IMR-90 (cell line): ENCODE results near the gene RGS14. TPM values are rescaled to one million over a fixed set of nuclear protein-coding genes. Genes with fewer than 3 reads are reported as not detected.

ENCODE experiments used
- ATAC-seq: fragments of 200-7000 bp; cut with Tn5 transposase; 2 replicates; pipeline ENCODE4 v1.9.1; 2020; ENCODE audit warnings: low read depth, mild to moderate bottlenecking, moderate library complexity
- BruUV-seq: library from RNA; stranded (reverse); fragments of 400-500 nt; replicated peaks from 2 replicates; lab custom pipeline; 2021; lab: Mats Ljungman, UMichigan
- CTCF ChIA-PET: fragments of 300-600 bp; formaldehyde crosslinking; extraction: SDS; loops from one replicate; lab custom pipeline; 2021; ENCODE audit warnings: antibody characterized with exemption; lab: Yijun Ruan, JAX
- POLR2A ChIA-PET: fragments of 300-600 bp; sonication (Branson Sonifier 250); formaldehyde crosslinking; loops from one replicate; lab custom pipeline; 2022; ENCODE audit warnings: antibody characterized with exemption; ENCODE audit not compliant: unreplicated experiment; lab: Charles Lee
- DNase-seq: peaks from one replicate; pipeline ENCODE4 v3.0.0; 2013
- H2AFZ ChIP-seq: replicated peaks from 2 replicates; pipeline ENCODE3; 2013; ENCODE audit warnings: low read length, mild to moderate bottlenecking; ENCODE audit not compliant: poor library complexity
- H2AK5ac ChIP-seq: 2 replicates; pipeline ENCODE4 v1.6.1; 2013; ENCODE audit warnings: low read depth, low read length, inconsistent platforms
- H2AK9ac ChIP-seq: replicated peaks from 2 replicates; pipeline ENCODE3; 2013; ENCODE audit warnings: mild to moderate bottlenecking, low read depth, low read length, moderate library complexity; ENCODE audit not compliant: poor library complexity
- H2BK120ac ChIP-seq: 2 replicates; pipeline ENCODE4 v1.6.1; 2013; ENCODE audit warnings: low read depth, low read length, inconsistent platforms
- H2BK15ac ChIP-seq: 3 replicates; pipeline ENCODE4 v1.6.1; 2013; ENCODE audit warnings: low read depth, low read length, inconsistent platforms
- H2BK20ac ChIP-seq: 2 replicates; pipeline ENCODE4 v1.6.1; 2013; ENCODE audit warnings: low read depth, mild to moderate bottlenecking, inconsistent platforms, low read length, moderate library complexity
- H2BK5ac ChIP-seq: 2 replicates; pipeline ENCODE4 v1.6.1; 2013; ENCODE audit warnings: mild to moderate bottlenecking, low read depth, low read length, inconsistent platforms; ENCODE audit not compliant: poor library complexity, severe bottlenecking
- H3K14ac ChIP-seq: replicated peaks from 2 replicates; pipeline ENCODE4 v1.6.1; 2013; ENCODE audit warnings: low read depth, low read length, inconsistent platforms
- H3K18ac ChIP-seq: 2 replicates; pipeline ENCODE4 v1.6.1; 2013; ENCODE audit warnings: low read depth, low read length, control low read depth
- H3K23ac ChIP-seq: 2 replicates; pipeline ENCODE4 v1.6.1; 2013; ENCODE audit warnings: low read depth, low read length, inconsistent platforms
- H3K27ac ChIP-seq: 2 replicates; pipeline ENCODE4 v1.5.1; 2013; ENCODE audit warnings: mild to moderate bottlenecking, control low read depth, low read length; ENCODE audit not compliant: insufficient read depth
- H3K27me3 ChIP-seq: 2 replicates; pipeline ENCODE4 v1.6.1; 2013; ENCODE audit warnings: low read length; ENCODE audit not compliant: control insufficient read depth, insufficient read depth
- H3K36me3 ChIP-seq: 2 replicates; pipeline ENCODE4 v1.6.1; 2013; ENCODE audit warnings: low read length, mixed read lengths; ENCODE audit not compliant: control insufficient read depth, insufficient read depth
- H3K4ac ChIP-seq: 2 replicates; pipeline ENCODE4 v1.6.1; 2013; ENCODE audit warnings: low read depth, low read length, inconsistent platforms
- H3K4me1 ChIP-seq: 2 replicates; pipeline ENCODE4 v1.6.1; 2013; ENCODE audit warnings: low read length, mixed read lengths; ENCODE audit not compliant: control insufficient read depth, insufficient read depth
- H3K4me2 ChIP-seq: 2 replicates; pipeline ENCODE4 v1.6.1; 2013; ENCODE audit warnings: low read depth, mild to moderate bottlenecking, control low read depth, low read length, moderate library complexity
- H3K4me3 ChIP-seq: 2 replicates; pipeline ENCODE4 v1.5.1; 2013; ENCODE audit warnings: low read depth, mild to moderate bottlenecking, control low read depth, low read length, moderate library complexity; ENCODE audit not compliant: insufficient read depth
- H3K56ac ChIP-seq: 2 replicates; pipeline ENCODE4 v1.6.1; 2013; ENCODE audit warnings: low read length, inconsistent platforms; ENCODE audit not compliant: insufficient read depth; ENCODE audit errors: extremely low read depth
- H3K79me1 ChIP-seq, 2 experiments: 2 replicates each; pipeline ENCODE4 v1.6.1; 2013; ENCODE audit warnings: low read length in 2 of 2, inconsistent platforms in 1 of 2, low read depth in 1 of 2
- H3K9ac ChIP-seq: 2 replicates; pipeline ENCODE4 v1.6.1; 2013; ENCODE audit warnings: low read depth, low read length, control low read depth
- H3K9me1 ChIP-seq: 2 replicates; pipeline ENCODE4 v1.6.1; 2013; ENCODE audit warnings: low read length, inconsistent platforms; ENCODE audit not compliant: insufficient read depth
- H3K9me3 ChIP-seq: 2 replicates; pipeline ENCODE4 v1.6.1; 2013; ENCODE audit warnings: low read length; ENCODE audit not compliant: control insufficient read depth, insufficient read depth
- H4K20me1 ChIP-seq: 2 replicates; pipeline ENCODE4 v1.6.1; 2013; ENCODE audit warnings: low read length, inconsistent platforms; ENCODE audit not compliant: insufficient read depth
- H4K5ac ChIP-seq: 2 replicates; pipeline ENCODE4 v1.6.1; 2013; ENCODE audit warnings: mild to moderate bottlenecking, low read depth, low read length, control low read depth
- H4K8ac ChIP-seq, 2 experiments: 2 replicates each; pipeline ENCODE4 v1.6.1; 2013; ENCODE audit warnings: low read depth in 2 of 2, low read length in 2 of 2, control low read depth in 1 of 2, inconsistent platforms in 1 of 2
- H4K91ac ChIP-seq: 2 replicates; pipeline ENCODE4 v1.6.1; 2013; ENCODE audit warnings: low read depth, low read length, inconsistent platforms; ENCODE audit not compliant: insufficient read depth
- BHLHE40 ChIP-seq: fragments of 150-350 bp; IDR thresholded peaks from 2 replicates; pipeline ENCODE4 v1.6.1; 2016; ENCODE audit warnings: mild to moderate bottlenecking, low read depth, low read length
- CEBPB ChIP-seq: IDR thresholded peaks from 2 replicates; pipeline ENCODE4 v1.6.1; 2012; ENCODE audit warnings: low read depth, low read length, improper control_type of control experiment
- CHD1 ChIP-seq: IDR thresholded peaks from 2 replicates; pipeline ENCODE4 v1.6.1; 2012; ENCODE audit warnings: low read depth, low read length, improper control_type of control experiment
- FOS ChIP-seq: fragments of 150-350 bp; IDR thresholded peaks from 2 replicates; pipeline ENCODE4 v1.6.1; 2016; ENCODE audit warnings: low read depth, low read length
- MAFK ChIP-seq: IDR thresholded peaks from 2 replicates; pipeline ENCODE4 v1.6.1; 2012; ENCODE audit warnings: low read depth, low read length, improper control_type of control experiment
- MAZ ChIP-seq: IDR thresholded peaks from 2 replicates; pipeline ENCODE4 v1.6.1; 2012; ENCODE audit warnings: low read depth, mild to moderate bottlenecking, low read length, improper control_type of control experiment, moderate library complexity, borderline replicate concordance
- MXI1 ChIP-seq: IDR thresholded peaks from 2 replicates; pipeline ENCODE4 v1.6.1; 2012; ENCODE audit warnings: low read depth, mild to moderate bottlenecking, low read length, moderate library complexity, borderline replicate concordance
- NFE2L2 ChIP-seq: fragments of 150-350 bp; IDR thresholded peaks from 2 replicates; pipeline ENCODE4 v1.6.1; 2016; ENCODE audit warnings: low read depth, mild to moderate bottlenecking, low read length
- POLR2A ChIP-seq: IDR thresholded peaks from 2 replicates; pipeline ENCODE4 v1.6.1; 2012; ENCODE audit warnings: mild to moderate bottlenecking, low read depth, low read length
- RAD21 ChIP-seq: IDR thresholded peaks from 2 replicates; pipeline ENCODE4 v1.6.1; 2012; ENCODE audit warnings: low read length, improper control_type of control experiment
- RCOR1 ChIP-seq: IDR thresholded peaks from 2 replicates; pipeline ENCODE4 v1.6.1; 2012; ENCODE audit warnings: mild to moderate bottlenecking, low read length, improper control_type of control experiment; ENCODE audit not compliant: insufficient replicate concordance
- RFX5 ChIP-seq: IDR thresholded peaks from 2 replicates; pipeline ENCODE4 v1.8.0; 2012; ENCODE audit warnings: low read depth, mild to moderate bottlenecking, low read length, moderate library complexity
- SMC3 ChIP-seq: fragments of 150-350 bp; IDR thresholded peaks from 2 replicates; pipeline ENCODE4 v1.6.1; 2016; ENCODE audit warnings: low read depth, mild to moderate bottlenecking, antibody characterized with exemption, low read length, moderate library complexity
- WGBS, 2 experiments: methylation state at CpG; one replicate each; pipeline versions ENCODE4 v1.1.5 to v1.1.7; 2013; ENCODE audit warnings: missing lambda C conversion rate in 2 of 2; ENCODE audit not compliant: insufficient read length in 1 of 2; ENCODE audit errors: extremely low coverage in 2 of 2; 5-methylcytosine and 5-hydroxymethylcytosine counted together
- dilution Hi-C: fragments of 300-500 bp; cut with HindIII; formaldehyde crosslinking; loops from one replicate; pipeline ENCODE4 v1.14.3; 2018; ENCODE audit warnings: low sequenced_read_pairs; ENCODE audit not compliant: unreplicated experiment
- in situ Hi-C: fragments of 300-500 bp; cut with MboI; formaldehyde crosslinking; loops from 3 replicates; pipeline ENCODE4 v1.14.3; 2019; ENCODE audit warnings: low sequenced_read_pairs, inconsistent platforms, mixed read lengths
- intact Hi-C: fragments of 100-400 bp; cut with micrococcal nuclease; formaldehyde crosslinking; loops from 2 replicates; pipeline ENCODE4 v1.10.0; 2022
- polyA plus RNA-seq, 3 experiments: library from polyadenylated mRNA; depleted of rRNA; stranded (reverse); fragments of >200 nt; gene quantifications; 2 replicates each; pipeline ENCODE4 v1.2.3, GENCODE V29; 2012; ENCODE audit warnings: low replicate concordance in 1 of 3
- total RNA-seq: library from RNA; depleted of rRNA; stranded (reverse); fragments of >200 nt; gene quantifications from 2 replicates; pipeline ENCODE4 v1.2.3, GENCODE V29; 2012
- TF ChIP-seq, protein P1 (sequence below): fragments of 150-350 bp; IDR thresholded peaks from 2 replicates; pipeline ENCODE4 v1.6.1; 2017; ENCODE audit warnings: mild to moderate bottlenecking, antibody characterized with exemption, low read length, low read depth
- TF ChIP-seq, protein P2 (sequence below): conservative IDR thresholded peaks from 2 replicates; pipeline ENCODE4 v1.5.1; 2012; ENCODE audit warnings: mild to moderate bottlenecking, low read depth, low read length, improper control_type of control experiment
- TF ChIP-seq, protein P3 (sequence below): fragments of 150-350 bp; IDR thresholded peaks from 2 replicates; pipeline ENCODE4 v1.6.1; 2016; ENCODE audit warnings: low read depth, mild to moderate bottlenecking, low read length, moderate library complexity, borderline replicate concordance

The RGS14 gene
- total and polyA plus RNA-seq, 2 of the 4 experiments (the other 2 are of a cell fraction), result 1.1 to 6.5 TPM

GRCh38 chr5:177383181-177383580 is 25.5 kb downstream of the RGS14 start:
- POLR2A ChIA-PET, result no interaction called here
- Histone ChIP-seq H3K9me1 (peaks cover 6% of the 10 kb centered on the region; the same call in 1 of the 2 replicates), H4K91ac (no peak overlapping the region), H3K14ac (no peak overlapping the region), H2AFZ (no peak overlapping the region), H3K79me1 (no peaks in the 10 kb centered on the region), H3K4me2 (no peak overlapping the region), H2BK20ac (no peak overlapping the region), H3K27me3 (peaks cover 37% of the 10 kb centered on the region), H4K20me1 (no peaks in the 10 kb centered on the region), H3K4me3 (no peak overlapping the region), H2BK5ac (no peak overlapping the region), H3K4me1 (peaks cover 9% of the 10 kb centered on the region; the same call in 1 of the 2 replicates), H3K27ac (no peak overlapping the region), H3K56ac (no peak overlapping the region), H3K9ac (no peak overlapping the region), H2AK9ac (no peak overlapping the region), H3K9me3 (no peaks in the 10 kb centered on the region), H2BK120ac (no peak overlapping the region), H4K5ac (no peak overlapping the region), H2AK5ac (no peak overlapping the region), H4K8ac (no peak overlapping the region), H3K18ac (no peak overlapping the region), H2BK15ac (no peak overlapping the region), H3K4ac (no peak overlapping the region), H3K23ac (no peak overlapping the region), H3K36me3 (no peaks in the 10 kb centered on the region)
- dilution Hi-C loops, result no loop called here
- in situ Hi-C loops, result no loop called here
- TF ChIP-seq MAZ (no peak), NFE2L2 (no peak), RAD21 (no peak), RFX5 (no peak), BHLHE40 (no peak), MAFK (no peak), FOS (no peak), RCOR1 (no peak), SMC3 (no peak), CEBPB (no peak), MXI1 (no peak), POLR2A (no peak), CHD1 (no peak)
- TF ChIP-seq, protein P1, sequence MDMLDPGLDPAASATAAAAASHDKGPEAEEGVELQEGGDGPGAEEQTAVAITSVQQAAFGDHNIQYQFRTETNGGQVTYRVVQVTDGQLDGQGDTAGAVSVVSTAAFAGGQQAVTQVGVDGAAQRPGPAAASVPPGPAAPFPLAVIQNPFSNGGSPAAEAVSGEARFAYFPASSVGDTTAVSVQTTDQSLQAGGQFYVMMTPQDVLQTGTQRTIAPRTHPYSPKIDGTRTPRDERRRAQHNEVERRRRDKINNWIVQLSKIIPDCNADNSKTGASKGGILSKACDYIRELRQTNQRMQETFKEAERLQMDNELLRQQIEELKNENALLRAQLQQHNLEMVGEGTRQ, result no peak
- TF ChIP-seq, protein P2, sequence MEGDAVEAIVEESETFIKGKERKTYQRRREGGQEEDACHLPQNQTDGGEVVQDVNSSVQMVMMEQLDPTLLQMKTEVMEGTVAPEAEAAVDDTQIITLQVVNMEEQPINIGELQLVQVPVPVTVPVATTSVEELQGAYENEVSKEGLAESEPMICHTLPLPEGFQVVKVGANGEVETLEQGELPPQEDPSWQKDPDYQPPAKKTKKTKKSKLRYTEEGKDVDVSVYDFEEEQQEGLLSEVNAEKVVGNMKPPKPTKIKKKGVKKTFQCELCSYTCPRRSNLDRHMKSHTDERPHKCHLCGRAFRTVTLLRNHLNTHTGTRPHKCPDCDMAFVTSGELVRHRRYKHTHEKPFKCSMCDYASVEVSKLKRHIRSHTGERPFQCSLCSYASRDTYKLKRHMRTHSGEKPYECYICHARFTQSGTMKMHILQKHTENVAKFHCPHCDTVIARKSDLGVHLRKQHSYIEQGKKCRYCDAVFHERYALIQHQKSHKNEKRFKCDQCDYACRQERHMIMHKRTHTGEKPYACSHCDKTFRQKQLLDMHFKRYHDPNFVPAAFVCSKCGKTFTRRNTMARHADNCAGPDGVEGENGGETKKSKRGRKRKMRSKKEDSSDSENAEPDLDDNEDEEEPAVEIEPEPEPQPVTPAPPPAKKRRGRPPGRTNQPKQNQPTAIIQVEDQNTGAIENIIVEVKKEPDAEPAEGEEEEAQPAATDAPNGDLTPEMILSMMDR, result no peak
- TF ChIP-seq, protein P3, sequence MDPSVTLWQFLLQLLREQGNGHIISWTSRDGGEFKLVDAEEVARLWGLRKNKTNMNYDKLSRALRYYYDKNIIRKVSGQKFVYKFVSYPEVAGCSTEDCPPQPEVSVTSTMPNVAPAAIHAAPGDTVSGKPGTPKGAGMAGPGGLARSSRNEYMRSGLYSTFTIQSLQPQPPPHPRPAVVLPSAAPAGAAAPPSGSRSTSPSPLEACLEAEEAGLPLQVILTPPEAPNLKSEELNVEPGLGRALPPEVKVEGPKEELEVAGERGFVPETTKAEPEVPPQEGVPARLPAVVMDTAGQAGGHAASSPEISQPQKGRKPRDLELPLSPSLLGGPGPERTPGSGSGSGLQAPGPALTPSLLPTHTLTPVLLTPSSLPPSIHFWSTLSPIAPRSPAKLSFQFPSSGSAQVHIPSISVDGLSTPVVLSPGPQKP, result no peak
- no TSS peak for BruUV-seq
- WGBS, 2 experiments, result 60% methylated on average over 1 of the region's 9 CpGs; no CpG with 5 or more reads in 1 of the 2 experiments
- intact Hi-C loops, result no loop called here
- CTCF ChIA-PET, result interaction anchor here (1.0 kb wide), 1 partner anchor 13 kb away, joined by 3 read pairs; no protein-coding TSS in a partner anchor
- ATAC-seq (no peak), DNase-seq (no peak)
